IPS-20b (cell line): Measurements from ENCODE around the gene FBXO27.

ENCODE experiments used
- H3K27ac ChIP-seq: one replicate; pipeline ENCODE4 v1.5.1; 2013; ENCODE audit warnings: low read length
- H3K27me3 ChIP-seq: 2 replicates; pipeline ENCODE4 v1.6.1; 2013; ENCODE audit warnings: mild to moderate bottlenecking, low read length, inconsistent platforms; ENCODE audit not compliant: insufficient read depth
- H3K36me3 ChIP-seq: 2 replicates; pipeline ENCODE4 v1.6.1; 2013; ENCODE audit warnings: low read depth, mild to moderate bottlenecking, inconsistent platforms, low read length, moderate library complexity; ENCODE audit not compliant: insufficient read depth
- H3K4me1 ChIP-seq: 2 replicates; pipeline ENCODE4 v1.6.1; 2013; ENCODE audit warnings: mild to moderate bottlenecking, control low read depth, inconsistent platforms, low read length, moderate library complexity; ENCODE audit not compliant: insufficient read depth
- H3K4me3 ChIP-seq: 2 replicates; pipeline ENCODE4 v1.5.1; 2013; ENCODE audit warnings: mild to moderate bottlenecking, low read length, inconsistent platforms
- H3K9ac ChIP-seq: 2 replicates; pipeline ENCODE4 v1.6.1; 2013; ENCODE audit warnings: low read depth, mild to moderate bottlenecking, inconsistent platforms, low read length, moderate library complexity
- H3K9me3 ChIP-seq: 2 replicates; pipeline ENCODE4 v1.6.1; 2013; ENCODE audit warnings: mild to moderate bottlenecking, low read depth, low read length, inconsistent platforms; ENCODE audit not compliant: insufficient read depth

Gene FBXO27

GRCh38 chr19:38980583-38981374 lies 51.6 kb downstream of the FBXO27 start:
- Histone ChIP-seq H3K4me1 (peaks cover 5% of the 10 kb centered on the region; the same call in 1 of the 2 replicates), H3K27me3 (no peaks in the 10 kb centered on the region), H3K36me3 (no peaks in the 10 kb centered on the region), H3K4me3 (no peak overlapping the region), H3K9me3 (peaks cover 9% of the 10 kb centered on the region; the same call in 1 of the 2 replicates), H3K27ac (no peak overlapping the region), H3K9ac (no peak overlapping the region)

GRCh38 chr19:38979812-38980211 lies 52.5 kb downstream of the FBXO27 start:
- peaks cover 9% of the 10 kb centered on the region; the same call in 1 of the 2 replicates for H3K9me3 ChIP-seq
- peaks cover 5% of the 10 kb centered on the region; the same call in 1 of the 2 replicates for H3K4me1 ChIP-seq
- H3K27me3 ChIP-seq: peaks cover 2% of the 10 kb centered on the region; the same call in 1 of the 2 replicates
- no peak overlapping the region for H3K27ac ChIP-seq
- no peak overlapping the region for H3K4me3 ChIP-seq
- H3K36me3 ChIP-seq: no peaks in the 10 kb centered on the region
- H3K9ac ChIP-seq: no peak overlapping the region

- H3K9me3 ChIP-seq: peaks cover 9% of the 10 kb centered on the region; the same call in 1 of the 2 replicates
- H3K27me3 ChIP-seq: peaks cover 6% of the 10 kb centered on the region; the same call in 1 of the 2 replicates
- H3K4me1 ChIP-seq: peaks cover 10% of the 10 kb centered on the region; the same call in 1 of the 2 replicates
- H3K9ac ChIP-seq: no peak overlapping the region
- H3K36me3 ChIP-seq: no peaks in the 10 kb centered on the region
- H3K27ac ChIP-seq: no peak overlapping the region
- H3K4me3 ChIP-seq: no peak overlapping the region
These were observed 54.0 kb downstream of the FBXO27 start for GRCh38 chr19:38978326-38978689.

- no peak overlapping the region for H3K4me3 ChIP-seq
- no peaks in the 10 kb centered on the region for H3K36me3 ChIP-seq
- peaks cover 10% of the 10 kb centered on the region; the same call in 1 of the 2 replicates for H3K4me1 ChIP-seq
- H3K27me3 ChIP-seq: peaks cover 6% of the 10 kb centered on the region; the same call in 1 of the 2 replicates
- peaks cover 9% of the 10 kb centered on the region; the same call in 1 of the 2 replicates for H3K9me3 ChIP-seq
- no peak overlapping the region for H3K27ac ChIP-seq
- H3K9ac ChIP-seq: no peak overlapping the region
These were observed 54.7 kb downstream of the FBXO27 start for GRCh38 chr19:38977445-38978325.

GRCh38 chr19:38975861-38976271 lies 56.5 kb downstream of the FBXO27 start:
- Histone ChIP-seq H3K4me3 (peak overlapping the region; percentile 67), H3K36me3 (no peaks in the 10 kb centered on the region), H3K4me1 (peaks cover 10% of the 10 kb centered on the region; the same call in 1 of the 2 replicates), H3K27ac (no peak overlapping the region), H3K9ac (peak overlapping the region; percentile 59; the same call in 1 of the 2 replicates), H3K27me3 (peaks cover 6% of the 10 kb centered on the region; the same call in 1 of the 2 replicates), H3K9me3 (peaks cover 5% of the 10 kb centered on the region; the same call in 1 of the 2 replicates)

GRCh38 chr19:38975214-38975860 lies 57.0 kb downstream of the FBXO27 start, which contains the start of gene FBXO17:
FBXO17 (minus strand) TSS chr19:38975742; CDS start chr19:38950319, 25,423 bp downstream.
- peak within 1 kb of the TSS; percentile 71; the same call in 1 of the 2 replicates for H3K9ac ChIP-seq
- H3K27me3 ChIP-seq: peaks cover 6% of the 10 kb centered on the region; the same call in 1 of the 2 replicates
- no peaks in the 10 kb centered on the region for H3K36me3 ChIP-seq
- H3K9me3 ChIP-seq: peaks cover under 1% of the 10 kb centered on the region; the same call in 1 of the 2 replicates
- H3K4me3 ChIP-seq: peak within 1 kb of the TSS; percentile 73
- H3K27ac ChIP-seq: no peak within 1 kb of the TSS
- peaks cover 10% of the 10 kb centered on the region; the same call in 1 of the 2 replicates for H3K4me1 ChIP-seq

GRCh38 chr19:38974624-38975213 lies 57.6 kb downstream of the FBXO27 start:
- Histone ChIP-seq H3K36me3 (no peaks in the 10 kb centered on the region), H3K27me3 (peaks cover 6% of the 10 kb centered on the region; the same call in 1 of the 2 replicates), H3K9ac (peak overlapping the region; percentile 71; the same call in 1 of the 2 replicates), H3K27ac (no peak overlapping the region), H3K9me3 (no peaks in the 10 kb centered on the region), H3K4me1 (peaks cover 10% of the 10 kb centered on the region; the same call in 1 of the 2 replicates), H3K4me3 (peak overlapping the region; percentile 73)
